ENCODE data around the gene GK.

DNA sequence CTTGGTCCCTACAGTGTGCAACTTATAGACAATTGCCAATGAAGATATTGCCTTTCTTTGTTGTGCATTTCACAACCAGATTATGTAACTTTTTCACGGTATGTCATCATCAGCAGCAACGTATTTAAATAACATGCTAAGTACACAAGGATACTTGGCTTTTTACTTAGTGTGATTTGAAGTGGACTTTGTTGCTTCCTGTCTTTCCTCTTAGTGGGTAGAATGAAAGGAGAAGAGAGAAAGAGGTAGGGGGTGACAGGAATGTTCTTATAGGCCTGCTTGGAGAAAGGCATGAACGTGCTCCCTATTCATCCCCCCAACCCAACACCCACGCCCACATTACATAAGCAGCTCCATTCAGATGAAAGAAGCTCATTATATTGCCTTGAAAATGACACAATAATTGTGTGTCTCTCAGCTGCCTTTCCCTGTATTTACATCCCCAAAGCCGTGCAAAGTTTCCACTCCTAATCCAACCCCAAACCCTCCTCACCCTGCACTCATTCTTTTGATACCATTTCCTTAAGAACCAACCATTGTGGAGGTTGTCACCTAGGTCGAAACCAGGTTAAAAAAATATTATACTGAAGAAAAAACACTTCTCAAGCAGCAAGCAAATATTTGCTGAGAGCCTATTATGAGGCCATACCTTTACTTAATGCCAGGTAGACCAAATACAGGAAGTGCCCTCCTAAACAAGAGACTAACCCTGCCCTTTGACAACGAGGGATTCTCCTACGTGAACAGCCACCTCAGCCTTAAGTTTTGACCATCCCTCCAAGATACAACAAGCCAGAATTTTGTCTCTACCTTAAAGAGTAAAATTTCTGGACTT is 25.2 kb upstream of the GK start:
- TF ChIP-seq TAF1 (IDR thresholded peaks at IDR 0.05; ENCODE audit: low read depth): no peak
- TF ChIP-seq, protein P1, sequence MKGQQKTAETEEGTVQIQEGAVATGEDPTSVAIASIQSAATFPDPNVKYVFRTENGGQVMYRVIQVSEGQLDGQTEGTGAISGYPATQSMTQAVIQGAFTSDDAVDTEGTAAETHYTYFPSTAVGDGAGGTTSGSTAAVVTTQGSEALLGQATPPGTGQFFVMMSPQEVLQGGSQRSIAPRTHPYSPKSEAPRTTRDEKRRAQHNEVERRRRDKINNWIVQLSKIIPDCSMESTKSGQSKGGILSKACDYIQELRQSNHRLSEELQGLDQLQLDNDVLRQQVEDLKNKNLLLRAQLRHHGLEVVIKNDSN (IDR thresholded peaks at IDR 0.05): no peak
- TF ChIP-seq, protein P2, sequence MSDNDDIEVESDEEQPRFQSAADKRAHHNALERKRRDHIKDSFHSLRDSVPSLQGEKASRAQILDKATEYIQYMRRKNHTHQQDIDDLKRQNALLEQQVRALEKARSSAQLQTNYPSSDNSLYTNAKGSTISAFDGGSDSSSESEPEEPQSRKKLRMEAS (IDR thresholded peaks at IDR 0.05): no peak
- TF ChIP-seq RAD21 (IDR thresholded peaks at IDR 0.05; ENCODE audit: low read depth): no peak
- no peak for TF ChIP-seq EP300 (IDR thresholded peaks at IDR 0.05; ENCODE audit: borderline replicate concordance)
- no peak for TF ChIP-seq CREB1 (IDR thresholded peaks at IDR 0.05; ENCODE audit: low read depth)
- TF ChIP-seq TCF12 (IDR thresholded peaks at IDR 0.05; ENCODE audit: low read depth): no peak
- TF ChIP-seq, protein P3, sequence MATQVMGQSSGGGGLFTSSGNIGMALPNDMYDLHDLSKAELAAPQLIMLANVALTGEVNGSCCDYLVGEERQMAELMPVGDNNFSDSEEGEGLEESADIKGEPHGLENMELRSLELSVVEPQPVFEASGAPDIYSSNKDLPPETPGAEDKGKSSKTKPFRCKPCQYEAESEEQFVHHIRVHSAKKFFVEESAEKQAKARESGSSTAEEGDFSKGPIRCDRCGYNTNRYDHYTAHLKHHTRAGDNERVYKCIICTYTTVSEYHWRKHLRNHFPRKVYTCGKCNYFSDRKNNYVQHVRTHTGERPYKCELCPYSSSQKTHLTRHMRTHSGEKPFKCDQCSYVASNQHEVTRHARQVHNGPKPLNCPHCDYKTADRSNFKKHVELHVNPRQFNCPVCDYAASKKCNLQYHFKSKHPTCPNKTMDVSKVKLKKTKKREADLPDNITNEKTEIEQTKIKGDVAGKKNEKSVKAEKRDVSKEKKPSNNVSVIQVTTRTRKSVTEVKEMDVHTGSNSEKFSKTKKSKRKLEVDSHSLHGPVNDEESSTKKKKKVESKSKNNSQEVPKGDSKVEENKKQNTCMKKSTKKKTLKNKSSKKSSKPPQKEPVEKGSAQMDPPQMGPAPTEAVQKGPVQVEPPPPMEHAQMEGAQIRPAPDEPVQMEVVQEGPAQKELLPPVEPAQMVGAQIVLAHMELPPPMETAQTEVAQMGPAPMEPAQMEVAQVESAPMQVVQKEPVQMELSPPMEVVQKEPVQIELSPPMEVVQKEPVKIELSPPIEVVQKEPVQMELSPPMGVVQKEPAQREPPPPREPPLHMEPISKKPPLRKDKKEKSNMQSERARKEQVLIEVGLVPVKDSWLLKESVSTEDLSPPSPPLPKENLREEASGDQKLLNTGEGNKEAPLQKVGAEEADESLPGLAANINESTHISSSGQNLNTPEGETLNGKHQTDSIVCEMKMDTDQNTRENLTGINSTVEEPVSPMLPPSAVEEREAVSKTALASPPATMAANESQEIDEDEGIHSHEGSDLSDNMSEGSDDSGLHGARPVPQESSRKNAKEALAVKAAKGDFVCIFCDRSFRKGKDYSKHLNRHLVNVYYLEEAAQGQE (IDR thresholded peaks at IDR 0.05; ENCODE audit: low read depth): no peak
- TF ChIP-seq EGR1 (IDR thresholded peaks at IDR 0.05): no peak
- TF ChIP-seq CEBPB (IDR thresholded peaks at IDR 0.05): no peak
- TF ChIP-seq FOXM1 (IDR thresholded peaks at IDR 0.05; ENCODE audit: borderline replicate concordance, low read depth): no peak
